ENCODE measurements around the gene SMOC1.

Gene SMOC1

GRCh38 chr14:70009961-70010360, 130.7 kb downstream of the SMOC1 start:
- H3K4me3 ChIP-seq (ENCODE audit: extremely low read depth, insufficient read depth, low read length, poor library complexity, severe bottlenecking): no peak overlapping the region
- H3K36me3 ChIP-seq (ENCODE audit: control insufficient read depth, insufficient read depth, low read length): no peaks in the 10 kb centered on the region
- 89 to 91% methylated on average over 7 of the region's 8 CpGs for WGBS, 2 experiments (ENCODE audit: insufficient coverage in 2 of 2)

DNA sequence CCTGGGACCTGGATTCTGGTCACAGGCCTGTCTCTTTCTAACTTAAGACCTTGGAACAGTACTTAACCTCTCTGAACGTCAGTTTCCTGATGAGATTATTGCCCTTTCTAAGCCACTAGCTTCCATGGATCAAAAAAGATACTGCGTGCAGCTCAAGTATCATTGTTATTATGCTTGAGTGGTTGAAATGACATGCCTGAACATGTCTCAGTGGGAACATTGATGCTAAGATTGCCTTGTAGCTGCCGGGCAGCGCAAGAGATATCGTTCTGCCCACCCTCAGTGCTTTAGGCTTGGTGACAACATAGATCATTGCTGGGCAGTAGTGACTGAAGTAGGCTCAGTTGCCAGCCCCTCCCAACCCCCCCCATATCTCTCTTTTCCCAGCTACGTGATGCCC, 131.9 kb downstream of the SMOC1 start:
- H3K9me3 ChIP-seq (ENCODE audit: control insufficient read depth, low read length): no peaks in the 10 kb centered on the region
- no peak overlapping the region for H3K27ac ChIP-seq (ENCODE audit: low read depth, low read length, severe bottlenecking)
- no peaks in the 10 kb centered on the region for H3K4me1 ChIP-seq (ENCODE audit: control insufficient read depth, insufficient read depth, low read length, poor library complexity, severe bottlenecking)
- no peaks in the 10 kb centered on the region for H3K36me3 ChIP-seq (ENCODE audit: control insufficient read depth, insufficient read depth, low read length)
- H3K4me3 ChIP-seq (ENCODE audit: extremely low read depth, insufficient read depth, low read length, poor library complexity, severe bottlenecking): no peak overlapping the region
- 88 to 100% methylated on average over 4 to 6 of the region's 6 CpGs for WGBS, 2 experiments (ENCODE audit: insufficient coverage in 2 of 2)

More at GRCh38 chr14:70009961-70010360, 130.7 kb downstream of the SMOC1 start:
- Histone ChIP-seq H3K27ac (ENCODE audit: low read depth, low read length, severe bottlenecking) (no peak overlapping the region), H3K9me3 (ENCODE audit: control insufficient read depth, low read length) (no peaks in the 10 kb centered on the region), H3K4me1 (ENCODE audit: control insufficient read depth, insufficient read depth, low read length, poor library complexity, severe bottlenecking) (no peaks in the 10 kb centered on the region)

GRCh38 chr14:70011708-70012107, 132.5 kb downstream of the SMOC1 start:
- Histone ChIP-seq H3K4me1 (ENCODE audit: control insufficient read depth, insufficient read depth, low read length, poor library complexity, severe bottlenecking) (no peaks in the 10 kb centered on the region), H3K9me3 (ENCODE audit: control insufficient read depth, low read length) (no peaks in the 10 kb centered on the region), H3K36me3 (ENCODE audit: control insufficient read depth, insufficient read depth, low read length) (no peaks in the 10 kb centered on the region), H3K27ac (ENCODE audit: low read depth, low read length, severe bottlenecking) (no peak overlapping the region), H3K4me3 (ENCODE audit: extremely low read depth, insufficient read depth, low read length, poor library complexity, severe bottlenecking) (no peak overlapping the region)
- 87 to 93% methylated on average over 4 to 6 of the region's 7 CpGs for WGBS, 2 experiments (ENCODE audit: insufficient coverage in 2 of 2)

DNA sequence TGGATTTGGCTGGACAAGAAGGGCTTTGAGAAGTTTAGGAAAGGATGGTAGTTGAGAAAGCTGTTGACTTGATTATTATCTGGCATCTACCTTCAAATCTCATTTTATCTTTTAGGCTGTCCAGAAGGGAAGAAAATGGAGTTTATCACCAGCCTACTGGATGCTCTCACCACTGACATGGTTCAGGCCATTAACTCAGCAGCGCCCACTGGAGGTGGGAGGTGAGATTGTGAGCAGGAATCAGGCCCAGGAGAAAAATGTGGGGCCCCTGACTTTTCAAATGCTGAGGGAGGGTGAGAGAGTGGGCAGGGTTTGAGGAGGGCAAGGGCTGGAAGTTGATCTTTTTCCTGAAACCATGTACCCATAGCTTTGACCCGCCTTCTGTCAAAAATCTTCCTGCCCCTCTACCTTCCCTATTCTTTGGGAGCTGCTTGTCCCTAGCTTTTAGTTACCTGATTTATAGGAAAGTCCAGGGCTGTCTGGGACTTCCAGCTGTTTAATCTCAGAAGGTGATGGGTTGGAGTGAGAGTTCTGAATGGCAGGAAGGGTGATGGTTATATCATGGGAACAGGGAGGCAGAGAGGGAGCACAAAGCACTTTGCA, 134.2 kb downstream of the SMOC1 start:
- Histone ChIP-seq H3K4me3 (ENCODE audit: extremely low read depth, insufficient read depth, low read length, poor library complexity, severe bottlenecking) (no peak overlapping the region), H3K9me3 (ENCODE audit: control insufficient read depth, low read length) (no peaks in the 10 kb centered on the region), H3K4me1 (ENCODE audit: control insufficient read depth, insufficient read depth, low read length, poor library complexity, severe bottlenecking) (no peaks in the 10 kb centered on the region), H3K36me3 (ENCODE audit: control insufficient read depth, insufficient read depth, low read length) (no peaks in the 10 kb centered on the region), H3K27ac (ENCODE audit: low read depth, low read length, severe bottlenecking) (no peak overlapping the region)
- WGBS, 2 experiments (ENCODE audit: insufficient coverage in 2 of 2): 13 to 14% methylated on average over 1 of the region's 2 CpGs

GRCh38 chr14:70014406-70015095, 135.3 kb downstream of the SMOC1 start:
- H3K4me3 ChIP-seq (ENCODE audit: extremely low read depth, insufficient read depth, low read length, poor library complexity, severe bottlenecking): no peak overlapping the region
- H3K4me1 ChIP-seq (ENCODE audit: control insufficient read depth, insufficient read depth, low read length, poor library complexity, severe bottlenecking): no peaks in the 10 kb centered on the region
- H3K36me3 ChIP-seq (ENCODE audit: control insufficient read depth, insufficient read depth, low read length): no peaks in the 10 kb centered on the region
- WGBS, 2 experiments (ENCODE audit: insufficient coverage in 2 of 2): 92 to 95% methylated on average over 5 of the region's 7 CpGs
- H3K9me3 ChIP-seq (ENCODE audit: control insufficient read depth, low read length): no peaks in the 10 kb centered on the region
- no peak overlapping the region for H3K27ac ChIP-seq (ENCODE audit: low read depth, low read length, severe bottlenecking)

- Histone ChIP-seq H3K36me3 (ENCODE audit: control insufficient read depth, insufficient read depth, low read length) (no peaks in the 10 kb centered on the region), H3K4me1 (ENCODE audit: control insufficient read depth, insufficient read depth, low read length, poor library complexity, severe bottlenecking) (peaks cover 9% of the 10 kb centered on the region), H3K27ac (ENCODE audit: low read depth, low read length, severe bottlenecking) (no peak overlapping the region), H3K9me3 (ENCODE audit: control insufficient read depth, low read length) (no peaks in the 10 kb centered on the region), H3K4me3 (ENCODE audit: extremely low read depth, insufficient read depth, low read length, poor library complexity, severe bottlenecking) (no peak overlapping the region)
- WGBS, 2 experiments (ENCODE audit: insufficient coverage in 2 of 2): 68 to 83% methylated on average over 1 to 2 of the region's 2 CpGs
These were observed 139.0 kb downstream of the SMOC1 start for GRCh38 chr14:70018230-70018629.

DNA sequence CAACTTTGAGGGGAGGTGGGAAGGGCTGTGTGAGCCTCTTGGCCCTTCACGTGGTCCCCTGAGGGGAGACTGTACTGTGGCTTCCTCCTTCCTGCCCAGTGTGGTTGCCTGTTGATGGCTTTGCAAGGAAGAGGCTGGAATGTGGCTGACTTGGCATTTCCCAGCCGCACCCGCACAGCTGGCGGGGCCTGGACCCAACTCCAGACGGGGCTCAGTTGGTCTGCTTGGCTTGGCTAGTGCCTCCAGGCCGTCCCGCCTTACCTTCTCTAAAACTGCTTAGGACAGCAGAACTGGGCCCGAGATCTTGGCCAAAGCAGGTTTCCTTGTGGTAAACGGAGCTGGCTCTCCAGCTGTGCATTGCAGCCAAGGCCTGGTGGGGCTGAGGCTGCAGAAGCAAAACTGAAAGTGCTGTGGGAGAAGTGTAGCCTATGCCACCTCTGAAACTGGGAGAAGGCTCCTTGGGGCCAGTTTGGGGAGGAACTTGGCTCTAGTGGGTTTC, 139.5 kb downstream of the SMOC1 start:
- Histone ChIP-seq H3K27ac (ENCODE audit: low read depth, low read length, severe bottlenecking) (no peak overlapping the region), H3K4me1 (ENCODE audit: control insufficient read depth, insufficient read depth, low read length, poor library complexity, severe bottlenecking) (peaks cover 9% of the 10 kb centered on the region), H3K4me3 (ENCODE audit: extremely low read depth, insufficient read depth, low read length, poor library complexity, severe bottlenecking) (no peak overlapping the region), H3K9me3 (ENCODE audit: control insufficient read depth, low read length) (no peaks in the 10 kb centered on the region), H3K36me3 (ENCODE audit: control insufficient read depth, insufficient read depth, low read length) (no peaks in the 10 kb centered on the region)
- WGBS, 2 experiments (ENCODE audit: insufficient coverage in 2 of 2): 77 to 89% methylated on average over 4 to 7 of the region's 9 CpGs

DNA sequence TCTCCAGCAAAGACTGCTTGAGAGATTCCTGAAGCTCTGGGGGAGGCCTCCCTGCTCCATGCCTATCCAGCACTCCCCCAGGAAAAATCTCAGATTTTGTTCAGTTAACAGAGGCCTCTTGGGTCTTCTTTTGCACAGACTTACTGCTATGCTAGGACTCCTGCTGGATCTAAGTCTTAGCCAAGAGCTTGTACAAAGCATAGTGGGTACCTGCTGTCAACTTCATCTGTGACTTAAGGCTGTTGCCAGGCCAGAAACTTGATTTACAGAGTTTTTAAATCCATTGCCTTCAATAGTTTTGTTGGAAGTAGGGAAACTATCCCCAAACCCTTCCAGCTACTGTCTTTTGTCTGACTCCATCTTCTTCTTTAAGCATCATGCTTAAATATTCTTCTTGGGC, 140.5 kb downstream of the SMOC1 start:
- peaks cover 9% of the 10 kb centered on the region for H3K4me1 ChIP-seq (ENCODE audit: control insufficient read depth, insufficient read depth, low read length, poor library complexity, severe bottlenecking)
- no peak overlapping the region for H3K4me3 ChIP-seq (ENCODE audit: extremely low read depth, insufficient read depth, low read length, poor library complexity, severe bottlenecking)
- H3K9me3 ChIP-seq (ENCODE audit: control insufficient read depth, low read length): no peaks in the 10 kb centered on the region
- H3K27ac ChIP-seq (ENCODE audit: low read depth, low read length, severe bottlenecking): no peak overlapping the region
- H3K36me3 ChIP-seq (ENCODE audit: control insufficient read depth, insufficient read depth, low read length): no peaks in the 10 kb centered on the region

DNA sequence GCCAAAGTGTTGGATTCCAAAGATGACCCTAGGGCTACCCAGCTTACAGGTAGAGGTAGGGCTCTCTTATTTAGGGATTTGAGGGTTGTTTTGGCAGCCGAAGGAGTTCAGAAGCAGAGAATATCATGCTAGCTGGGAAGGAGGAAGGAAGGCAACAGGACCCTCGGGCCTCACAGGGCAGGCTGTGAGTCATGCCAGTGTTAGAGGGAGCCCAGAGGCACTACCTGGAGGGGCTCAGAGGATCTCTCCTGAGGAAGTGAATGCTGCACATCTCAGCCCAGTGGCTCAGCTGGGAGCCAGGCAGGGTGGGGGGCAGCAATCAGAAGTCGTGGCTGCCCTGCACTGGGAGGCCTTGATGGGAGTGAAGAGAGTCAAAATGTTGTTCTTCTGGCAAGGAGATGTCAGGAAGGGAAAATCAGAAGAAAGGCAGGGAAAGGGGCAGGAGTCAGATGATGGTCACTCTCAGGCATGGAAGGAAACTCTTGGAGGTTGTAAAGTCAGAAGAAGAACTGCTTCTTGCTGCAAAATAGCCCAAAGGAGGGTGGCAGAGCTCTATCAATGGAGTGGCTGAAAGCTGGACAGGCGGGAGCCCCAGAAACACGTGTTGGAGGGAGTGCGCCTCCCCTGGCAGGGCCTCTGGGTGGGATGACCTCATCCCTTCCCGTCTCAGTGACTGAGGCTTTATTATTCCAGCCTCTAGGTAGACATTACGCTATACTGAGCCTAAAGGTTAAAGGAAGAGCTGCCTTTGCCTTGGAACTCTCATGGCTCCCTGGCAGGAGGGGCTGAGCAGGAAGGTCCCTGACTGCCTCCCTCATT, 141.3 kb downstream of the SMOC1 start:
- 78 to 79% methylated on average over 7 to 8 of the region's 8 CpGs for WGBS, 2 experiments (ENCODE audit: insufficient coverage in 2 of 2)

GRCh38 chr14:70021548-70022220, 142.5 kb downstream of the SMOC1 start:
- Histone ChIP-seq H3K4me3 (ENCODE audit: extremely low read depth, insufficient read depth, low read length, poor library complexity, severe bottlenecking) (no peak overlapping the region), H3K9me3 (ENCODE audit: control insufficient read depth, low read length) (no peaks in the 10 kb centered on the region), H3K4me1 (ENCODE audit: control insufficient read depth, insufficient read depth, low read length, poor library complexity, severe bottlenecking) (peaks cover 9% of the 10 kb centered on the region), H3K27ac (ENCODE audit: low read depth, low read length, severe bottlenecking) (no peak overlapping the region), H3K36me3 (ENCODE audit: control insufficient read depth, insufficient read depth, low read length) (no peaks in the 10 kb centered on the region)
- WGBS, 2 experiments (ENCODE audit: insufficient coverage in 2 of 2): 86 to 93% methylated on average over 4 of the region's 8 CpGs

More for the DNA sequence above, 141.3 kb downstream of the SMOC1 start:
- Histone ChIP-seq H3K27ac (ENCODE audit: low read depth, low read length, severe bottlenecking) (no peak overlapping the region), H3K4me3 (ENCODE audit: extremely low read depth, insufficient read depth, low read length, poor library complexity, severe bottlenecking) (no peak overlapping the region), H3K4me1 (ENCODE audit: control insufficient read depth, insufficient read depth, low read length, poor library complexity, severe bottlenecking) (peaks cover 9% of the 10 kb centered on the region), H3K36me3 (ENCODE audit: control insufficient read depth, insufficient read depth, low read length) (no peaks in the 10 kb centered on the region), H3K9me3 (ENCODE audit: control insufficient read depth, low read length) (no peaks in the 10 kb centered on the region)

Data from mesodermal cell (in vitro differentiated cells).